Hepatocyte (in vitro differentiated cells): ENCODE results near the gene AP3D1. TPM values are rescaled to one million over a fixed set of nuclear protein-coding genes. Genes with fewer than 3 reads are reported as not detected.

ENCODE experiments used
- DNase-seq: peaks from one replicate; pipeline ENCODE4 v3.0.0-alpha.2; 2016; ENCODE audit warnings: low spot score
- H2AFZ ChIP-seq: fragments of 200-600 bp; sonication (generic); 2 replicates; pipeline ENCODE4 v1.6.0; 2016; ENCODE audit warnings: antibody characterized with exemption, mild to moderate bottlenecking
- H3K27ac ChIP-seq: fragments of 200-600 bp; sonication (generic); 2 replicates; pipeline ENCODE4 v1.5.1; 2016; ENCODE audit warnings: mild to moderate bottlenecking
- H3K27me3 ChIP-seq: fragments of 200-600 bp; sonication (generic); 2 replicates; pipeline ENCODE4 v1.6.1; 2016
- H3K36me3 ChIP-seq: fragments of 200-600 bp; sonication (generic); replicated peaks from 2 replicates; pipeline ENCODE4 v1.5.1; 2016; ENCODE audit warnings: low read depth; ENCODE audit not compliant: insufficient read depth
- H3K4me1 ChIP-seq: fragments of 200-600 bp; sonication (generic); 2 replicates; pipeline ENCODE4 v1.5.1; 2016; ENCODE audit warnings: mild to moderate bottlenecking, moderate library complexity; ENCODE audit not compliant: insufficient read depth
- H3K4me2 ChIP-seq: fragments of 200-600 bp; sonication (generic); 2 replicates; pipeline ENCODE4 v1.6.0; 2016
- H3K4me3 ChIP-seq: fragments of 200-600 bp; sonication (generic); 2 replicates; pipeline ENCODE4 v1.5.1; 2016; ENCODE audit warnings: mild to moderate bottlenecking
- H3K79me2 ChIP-seq: fragments of 200-600 bp; sonication (generic); 2 replicates; pipeline ENCODE4 v1.6.0; 2017; ENCODE audit warnings: mild to moderate bottlenecking
- H3K9me2 ChIP-seq: fragments of 200-600 bp; sonication (generic); replicated peaks from 2 replicates; pipeline ENCODE4 v1.6.0; 2017; ENCODE audit warnings: mild to moderate bottlenecking; ENCODE audit not compliant: insufficient read depth
- H3K9me3 ChIP-seq: fragments of 200-600 bp; sonication (generic); 2 replicates; pipeline ENCODE4 v1.5.1; 2016; ENCODE audit warnings: low read depth, mild to moderate bottlenecking
- H4K20me1 ChIP-seq: fragments of 200-600 bp; sonication (generic); 2 replicates; pipeline ENCODE4 v1.6.0; 2016; ENCODE audit warnings: mild to moderate bottlenecking; ENCODE audit not compliant: insufficient read depth, poor library complexity, severe bottlenecking
- EZH2 ChIP-seq: fragments of 200-600 bp; sonication (generic); IDR thresholded peaks from 2 replicates; pipeline ENCODE4 v1.6.1; 2016; ENCODE audit warnings: antibody characterized with exemption, mild to moderate bottlenecking, borderline replicate concordance
- EZH2phosphoT487 ChIP-seq: fragments of 200-600 bp; sonication (generic); IDR thresholded peaks from one replicate; pipeline ENCODE4 v1.6.1; 2018; ENCODE audit warnings: antibody characterized with exemption, mild to moderate bottlenecking, low read depth, moderate library complexity; ENCODE audit not compliant: unreplicated experiment, severe bottlenecking
- WGBS: methylation state at CpG from one replicate; pipeline ENCODE4 v1.1.6; 2016; ENCODE audit warnings: low lambda C conversion rate; ENCODE audit errors: missing lambda C conversion rate; 5-methylcytosine and 5-hydroxymethylcytosine counted together
- polyA plus RNA-seq: library from polyadenylated mRNA; unstranded; fragments of >200 nt; fragmentation: Nextera tagmentation; extraction: Ambion mirVana; gene quantifications from 2 replicates; pipeline ENCODE4 v1.2.1, GENCODE V29; 2016
- total RNA-seq: library from RNA; depleted of rRNA; stranded (reverse); fragments of >200 nt; gene quantifications from 2 replicates; pipeline ENCODE4 v1.2.3, GENCODE V29; 2014
- TF ChIP-seq, protein P1 (sequence below): fragments of 200-600 bp; sonication (generic); IDR thresholded peaks from 2 replicates; pipeline ENCODE4 v1.5.1; 2016; ENCODE audit warnings: antibody characterized with exemption, mild to moderate bottlenecking; ENCODE audit not compliant: poor library complexity

AP3D1 gene
- total and polyA plus RNA-seq, 2 experiments from 2014 or later: 102 to 108 TPM

DNA sequence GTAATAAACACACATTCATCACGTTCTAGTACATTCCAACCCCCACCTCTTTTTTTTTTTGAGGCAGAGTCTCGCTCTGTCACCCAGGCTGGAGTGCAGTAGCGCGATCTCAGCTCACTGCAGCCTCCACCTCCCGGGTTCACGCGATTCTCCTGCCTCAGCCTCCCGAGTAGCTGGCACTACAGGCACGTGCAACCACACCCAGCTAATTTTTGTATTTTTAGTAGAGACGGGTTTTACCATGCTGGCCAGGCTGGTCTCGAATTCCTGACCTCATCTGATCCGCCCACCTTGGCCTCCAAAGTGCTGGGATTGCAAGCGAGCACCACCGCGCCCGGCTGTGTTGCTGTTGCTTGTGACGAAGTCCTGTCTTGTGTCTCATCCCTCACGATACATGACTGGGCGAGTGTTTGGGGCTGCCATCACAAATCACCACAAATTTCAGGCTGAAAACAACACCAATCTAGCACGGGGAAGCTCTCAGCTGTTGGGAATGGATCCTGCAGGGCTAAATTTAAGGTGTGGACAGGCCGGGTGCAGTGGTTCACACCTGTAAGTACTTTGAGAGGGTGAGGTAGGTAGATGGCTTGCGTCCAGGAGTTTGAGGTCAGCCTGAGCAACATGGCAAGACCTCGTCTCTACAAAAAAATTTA, 70.9 kb downstream of the AP3D1 start:
- TF ChIP-seq EZH2: no peak
- TF ChIP-seq, protein P1, sequence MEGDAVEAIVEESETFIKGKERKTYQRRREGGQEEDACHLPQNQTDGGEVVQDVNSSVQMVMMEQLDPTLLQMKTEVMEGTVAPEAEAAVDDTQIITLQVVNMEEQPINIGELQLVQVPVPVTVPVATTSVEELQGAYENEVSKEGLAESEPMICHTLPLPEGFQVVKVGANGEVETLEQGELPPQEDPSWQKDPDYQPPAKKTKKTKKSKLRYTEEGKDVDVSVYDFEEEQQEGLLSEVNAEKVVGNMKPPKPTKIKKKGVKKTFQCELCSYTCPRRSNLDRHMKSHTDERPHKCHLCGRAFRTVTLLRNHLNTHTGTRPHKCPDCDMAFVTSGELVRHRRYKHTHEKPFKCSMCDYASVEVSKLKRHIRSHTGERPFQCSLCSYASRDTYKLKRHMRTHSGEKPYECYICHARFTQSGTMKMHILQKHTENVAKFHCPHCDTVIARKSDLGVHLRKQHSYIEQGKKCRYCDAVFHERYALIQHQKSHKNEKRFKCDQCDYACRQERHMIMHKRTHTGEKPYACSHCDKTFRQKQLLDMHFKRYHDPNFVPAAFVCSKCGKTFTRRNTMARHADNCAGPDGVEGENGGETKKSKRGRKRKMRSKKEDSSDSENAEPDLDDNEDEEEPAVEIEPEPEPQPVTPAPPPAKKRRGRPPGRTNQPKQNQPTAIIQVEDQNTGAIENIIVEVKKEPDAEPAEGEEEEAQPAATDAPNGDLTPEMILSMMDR: no peak
- TF ChIP-seq EZH2phosphoT487: no peak
- Histone ChIP-seq H3K4me1 (no peaks in the 10 kb centered on the region), H3K4me3 (no peak overlapping the region), H3K27me3 (no peaks in the 10 kb centered on the region), H3K9me3 (no peaks in the 10 kb centered on the region), H4K20me1 (no peaks in the 10 kb centered on the region), H3K4me2 (no peak overlapping the region), H3K36me3 (no peaks in the 10 kb centered on the region), H3K79me2 (peaks cover 4% of the 10 kb centered on the region), H3K27ac (no peak overlapping the region), H2AFZ (no peak overlapping the region), H3K9me2 (no peaks in the 10 kb centered on the region)
- no peak for DNase-seq
- 89% methylated on average over 23 of the region's 23 CpGs for WGBS

DNA sequence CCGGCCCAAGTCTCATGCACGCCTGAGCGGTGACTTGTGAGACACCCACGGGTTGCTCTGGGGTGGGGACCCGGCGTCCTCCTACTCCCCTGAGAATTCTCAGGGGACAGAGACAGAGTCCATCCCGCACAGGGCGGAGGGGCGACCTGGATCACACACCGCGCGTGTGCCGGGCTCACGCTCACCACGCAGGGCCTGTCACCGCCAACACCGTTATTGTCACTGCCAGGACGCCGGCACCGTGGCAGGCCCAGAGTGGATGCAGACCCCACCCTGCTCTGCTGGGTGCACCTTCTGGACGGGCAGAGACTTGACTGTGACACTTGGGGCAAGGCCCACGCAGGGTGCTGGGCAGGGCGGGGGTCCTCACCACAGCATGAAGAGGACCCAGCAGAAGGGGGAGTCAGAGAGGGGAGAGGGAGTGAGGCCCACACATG, 71.5 kb downstream of the AP3D1 start:
- WGBS: 98% methylated on average over 23 of the region's 23 CpGs
- H3K9me2 ChIP-seq: no peaks in the 10 kb centered on the region
- DNase-seq: no peak
- H3K9me3 ChIP-seq: no peaks in the 10 kb centered on the region
- TF ChIP-seq EZH2phosphoT487 (no peak), EZH2 (no peak)
- TF ChIP-seq, protein P1: no peak
- no peaks in the 10 kb centered on the region for H3K36me3 ChIP-seq
- no peaks in the 10 kb centered on the region for H4K20me1 ChIP-seq
- no peak overlapping the region for H3K4me2 ChIP-seq
- no peaks in the 10 kb centered on the region for H3K4me1 ChIP-seq
- H3K4me3 ChIP-seq: no peak overlapping the region
- no peak overlapping the region for H2AFZ ChIP-seq
- H3K27ac ChIP-seq: no peak overlapping the region
- H3K79me2 ChIP-seq: peaks cover 4% of the 10 kb centered on the region
- H3K27me3 ChIP-seq: no peaks in the 10 kb centered on the region

DNA sequence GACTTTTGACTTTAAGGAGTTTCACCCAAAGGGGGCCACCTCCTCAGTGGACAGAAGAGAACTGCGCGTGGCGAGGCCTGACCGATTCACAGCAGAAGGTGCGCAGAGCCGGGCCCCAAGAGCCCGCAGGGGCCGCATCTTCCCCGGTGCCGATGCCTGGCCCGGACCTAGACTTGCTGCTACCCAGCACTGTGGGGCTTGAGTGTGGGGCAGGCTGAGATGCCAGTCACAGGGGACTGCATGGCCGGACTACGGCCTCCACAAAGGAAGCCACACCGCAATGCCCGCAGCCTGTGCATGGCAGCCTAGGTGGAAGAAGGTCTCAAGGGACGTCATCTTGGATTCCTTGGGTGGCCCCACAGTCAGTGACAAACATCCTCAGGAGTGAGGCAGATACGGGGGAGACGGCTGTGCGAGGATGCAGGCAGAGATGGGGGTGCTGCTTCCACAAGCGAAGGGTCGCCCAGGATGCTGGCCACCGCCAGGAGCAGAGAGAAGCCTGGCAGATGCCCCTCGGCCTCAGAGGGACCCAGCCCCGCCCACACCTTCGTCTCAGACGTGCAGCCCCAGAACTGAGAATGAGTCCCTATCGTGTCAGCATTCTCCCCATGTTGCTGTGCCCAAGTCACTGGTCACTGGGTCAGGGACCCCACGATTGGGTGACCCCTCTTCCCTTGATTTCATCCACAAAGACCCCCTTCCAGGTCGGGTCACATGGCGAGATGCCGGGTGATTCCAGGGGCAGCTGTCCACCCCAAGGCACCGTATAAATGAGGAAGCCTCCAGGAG, 72.1 kb downstream of the AP3D1 start:
- Histone ChIP-seq H3K4me3 (no peak overlapping the region), H4K20me1 (no peaks in the 10 kb centered on the region), H3K27ac (no peak overlapping the region), H3K9me3 (no peaks in the 10 kb centered on the region), H3K27me3 (no peaks in the 10 kb centered on the region), H3K4me1 (no peaks in the 10 kb centered on the region), H2AFZ (no peak overlapping the region), H3K79me2 (peaks cover 4% of the 10 kb centered on the region), H3K4me2 (no peak overlapping the region), H3K36me3 (no peaks in the 10 kb centered on the region), H3K9me2 (no peaks in the 10 kb centered on the region)
- 98% methylated on average over 32 of the region's 32 CpGs for WGBS
- TF ChIP-seq EZH2 (no peak), EZH2phosphoT487 (no peak)
- TF ChIP-seq, protein P1: no peak
- no peak for DNase-seq
